Iris pigment epithelial cell (primary cell): ENCODE results near the gene GPR107.
A peak's percentile ranks its signal among the peaks of the same experiment; 100 is the strongest.

ENCODE experiments used
- DNase-seq: peaks from one replicate; pipeline ENCODE4 v3.0.0-alpha.2; 2011; ENCODE audit warnings: low read depth

GPR107 gene

DNA sequence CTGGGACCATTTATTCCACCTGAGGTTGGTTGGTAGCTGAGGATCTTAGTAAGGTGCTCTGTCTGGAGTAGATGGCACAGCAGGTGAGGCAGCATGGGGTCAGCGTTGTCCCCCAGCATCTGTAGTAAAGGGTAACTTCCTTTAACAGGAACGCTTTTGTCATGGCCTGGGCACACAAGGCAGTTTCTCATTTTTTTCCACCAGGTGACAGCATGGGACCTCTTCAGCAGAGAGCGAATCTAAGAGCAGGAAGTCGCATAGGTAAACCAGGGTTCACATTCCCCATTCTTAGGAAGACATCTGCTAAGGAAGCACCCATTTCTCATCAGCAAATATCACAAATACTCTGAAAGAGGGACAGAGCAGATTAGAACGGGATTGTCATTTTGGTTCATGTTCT is 56.5 kb downstream of the GPR107 start:
- no peak for DNase-seq

DNA sequence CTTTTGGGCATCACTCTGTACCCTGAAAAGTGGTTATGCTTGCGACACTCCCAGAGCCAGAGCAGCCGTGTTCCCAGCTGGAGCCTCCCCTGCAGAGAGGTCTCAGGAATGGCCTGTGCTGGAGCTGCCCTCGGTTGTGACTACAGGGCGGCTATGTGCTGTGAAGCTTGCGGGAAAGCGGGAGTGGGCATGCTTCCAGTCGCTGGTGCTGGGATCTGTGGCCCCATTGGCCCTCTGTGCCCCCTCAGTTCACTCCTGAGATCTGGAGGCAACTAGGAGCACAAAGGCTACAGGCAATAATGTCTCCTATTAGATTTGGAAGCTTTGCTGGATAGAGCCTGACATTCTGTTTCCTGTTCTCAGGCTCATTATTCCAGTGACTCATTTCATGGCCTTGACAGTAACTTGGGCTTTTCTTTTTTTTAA is 56.9 kb downstream of the GPR107 start:
- DNase-seq, result peak; percentile 55

DNA sequence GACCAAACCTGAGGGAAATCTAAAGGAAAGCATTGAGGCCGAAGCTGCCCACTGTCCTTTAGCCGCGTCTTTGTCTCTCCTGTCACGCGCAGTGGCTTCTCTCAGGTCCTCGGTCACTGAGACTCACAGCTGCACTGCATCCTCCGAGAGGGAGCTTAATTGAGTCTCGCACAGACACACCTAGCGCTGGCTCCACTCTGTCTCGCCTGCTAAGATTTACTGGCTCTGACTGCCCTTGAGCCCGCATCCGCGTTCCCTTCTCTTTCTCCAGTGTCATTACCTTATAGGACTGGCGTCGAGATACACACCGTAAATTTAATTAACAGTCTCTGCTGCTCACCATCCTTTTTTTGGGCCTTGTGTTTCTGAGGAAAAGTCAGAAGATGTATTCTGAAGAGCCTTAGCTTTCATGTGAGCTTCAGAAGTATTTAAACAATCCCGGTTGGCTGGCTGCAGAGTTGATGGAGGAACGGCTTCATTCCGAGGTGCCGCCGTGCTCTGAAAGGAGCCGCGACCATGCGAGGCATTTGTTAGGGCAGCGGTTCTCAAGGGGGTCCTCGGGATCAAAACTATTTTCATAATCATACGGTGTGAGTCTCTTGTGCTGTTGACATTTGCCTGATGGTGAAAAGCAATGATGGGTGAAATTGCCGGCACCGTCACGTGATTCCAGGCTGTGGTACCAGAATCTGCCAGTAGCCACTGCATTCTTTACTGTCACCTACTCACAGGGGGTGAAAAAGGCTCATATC is 58.3 kb downstream of the GPR107 start:
- no peak for DNase-seq

DNA sequence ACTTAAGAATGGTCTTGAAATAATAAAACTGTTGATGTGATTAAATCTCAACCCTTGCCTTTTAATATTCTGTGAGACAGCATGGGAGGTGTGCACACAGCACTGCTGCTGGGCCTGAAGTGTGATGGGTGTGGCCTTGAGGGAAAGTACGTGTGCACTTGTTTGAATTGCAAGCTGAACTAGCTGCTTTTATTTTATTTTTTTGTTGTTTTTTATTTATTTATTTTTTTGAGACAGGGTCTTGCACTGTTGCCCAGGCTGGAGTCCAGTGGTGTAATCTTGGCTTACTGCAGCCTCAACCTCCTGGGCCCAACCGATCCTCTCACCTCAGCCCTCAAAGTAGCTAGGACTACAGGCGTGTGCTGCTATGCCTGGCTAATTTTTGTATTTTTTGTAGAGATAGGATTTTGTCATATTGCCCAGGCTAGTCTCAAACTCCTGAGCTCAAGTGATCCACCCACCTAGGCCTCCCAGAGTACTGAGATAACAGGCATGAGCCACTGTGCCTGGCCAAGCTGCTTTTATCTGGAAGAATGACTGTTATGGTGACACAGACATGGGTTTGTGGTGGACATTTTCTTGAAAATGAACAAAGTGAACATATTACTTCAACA is 58.9 kb downstream of the GPR107 start:
- DNase-seq, result no peak

DNA sequence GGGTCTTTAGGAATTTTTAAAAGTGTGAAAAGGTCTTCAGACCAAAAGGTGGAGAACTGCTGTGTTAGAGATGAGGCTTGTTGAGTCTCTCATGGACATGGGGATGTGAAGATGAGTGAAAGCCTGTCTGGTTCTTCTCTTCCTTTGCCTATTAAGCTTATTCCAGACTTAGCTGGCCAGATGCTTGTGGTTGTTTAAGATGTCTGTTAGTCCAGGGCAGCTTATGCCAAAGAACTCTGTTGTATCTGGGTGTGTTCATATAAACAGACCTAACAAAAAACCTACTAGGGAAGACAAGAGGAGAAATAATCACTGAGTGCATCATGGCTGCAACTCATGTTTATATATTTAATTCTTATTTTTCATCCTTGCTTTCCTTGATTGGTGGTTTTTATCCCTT is 61.0 kb downstream of the GPR107 start:
- DNase-seq, result peak; percentile 44

DNA sequence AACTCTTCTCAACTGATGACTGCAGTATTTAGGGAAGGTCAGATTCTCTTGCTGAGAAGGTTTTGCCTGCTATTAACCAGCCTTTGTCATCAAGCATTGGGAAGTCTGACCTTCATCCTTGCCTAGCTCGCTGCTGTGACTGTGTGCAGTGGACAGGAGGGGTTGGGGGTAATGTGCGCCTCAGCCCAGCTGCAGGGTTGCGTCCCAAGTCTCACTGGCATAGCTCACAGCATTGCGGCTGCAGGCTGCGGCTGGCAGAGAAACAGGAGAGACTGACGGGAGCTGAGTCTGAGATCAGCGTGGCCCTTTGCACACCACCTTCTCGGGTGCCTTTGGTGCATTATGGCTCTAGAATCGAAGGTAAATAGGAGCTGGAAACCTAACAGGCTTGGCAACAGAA is 62.6 kb downstream of the GPR107 start:
- no peak for DNase-seq

DNA sequence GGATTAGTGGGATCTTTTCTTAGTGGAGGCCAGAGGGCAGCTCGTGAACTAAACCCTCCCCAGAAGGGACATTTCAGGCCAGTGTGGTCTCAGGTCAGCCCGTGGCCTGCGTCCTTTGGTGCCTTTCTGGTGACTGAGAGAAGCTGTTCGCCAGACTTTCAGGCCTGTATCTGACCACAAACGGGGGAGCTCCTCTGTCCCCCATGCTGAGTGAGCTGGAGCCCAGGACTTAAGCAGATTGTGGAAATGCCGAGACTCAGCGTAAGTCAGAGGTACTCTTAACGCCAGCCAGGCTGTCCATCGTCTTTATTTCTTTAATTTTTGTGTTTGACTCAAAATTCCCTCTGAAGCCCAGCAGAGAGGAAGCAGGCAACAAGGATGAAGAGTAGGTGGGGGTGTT is 63.7 kb downstream of the GPR107 start:
- DNase-seq, result no peak

DNA sequence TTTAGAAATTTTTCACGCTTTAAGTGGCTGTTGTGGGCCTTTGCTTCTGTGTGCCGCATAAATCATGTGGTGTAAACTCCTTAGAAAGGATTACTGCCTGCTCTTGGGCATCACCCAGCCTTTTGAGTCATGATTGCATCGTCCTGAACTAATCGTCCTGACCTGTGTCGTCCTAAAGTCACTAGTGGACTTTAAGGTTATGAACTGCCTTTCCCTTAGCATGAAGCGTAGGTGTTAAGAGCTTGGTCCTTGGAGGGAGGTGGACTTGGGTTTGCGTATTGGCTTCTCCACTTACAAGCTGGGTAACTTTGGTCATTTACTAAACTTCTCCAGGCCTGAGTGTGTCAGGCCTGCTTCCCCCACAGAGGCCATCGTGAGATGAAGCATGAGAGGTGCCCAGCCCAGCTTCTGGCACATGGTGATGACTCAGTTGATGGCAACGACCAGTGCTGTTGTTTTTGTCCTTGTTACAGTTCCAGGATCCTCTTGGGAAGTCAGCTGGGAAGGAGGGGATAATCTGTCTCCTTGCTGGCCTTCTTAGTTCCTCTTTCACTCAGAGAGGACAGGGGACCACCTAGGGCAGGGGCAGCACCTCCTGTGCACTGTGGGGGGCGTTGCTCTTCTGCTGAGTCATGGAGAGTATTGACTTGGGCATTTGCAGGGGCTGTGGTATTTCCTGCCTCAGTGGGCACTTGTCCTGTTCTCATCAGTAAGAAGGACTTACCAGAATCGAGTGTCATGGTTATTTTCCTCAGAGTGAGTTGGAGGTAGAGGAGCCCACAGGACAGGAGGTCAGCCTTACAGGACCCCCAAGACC is 64.3 kb downstream of the GPR107 start:
- peak; percentile 47 for DNase-seq

DNA sequence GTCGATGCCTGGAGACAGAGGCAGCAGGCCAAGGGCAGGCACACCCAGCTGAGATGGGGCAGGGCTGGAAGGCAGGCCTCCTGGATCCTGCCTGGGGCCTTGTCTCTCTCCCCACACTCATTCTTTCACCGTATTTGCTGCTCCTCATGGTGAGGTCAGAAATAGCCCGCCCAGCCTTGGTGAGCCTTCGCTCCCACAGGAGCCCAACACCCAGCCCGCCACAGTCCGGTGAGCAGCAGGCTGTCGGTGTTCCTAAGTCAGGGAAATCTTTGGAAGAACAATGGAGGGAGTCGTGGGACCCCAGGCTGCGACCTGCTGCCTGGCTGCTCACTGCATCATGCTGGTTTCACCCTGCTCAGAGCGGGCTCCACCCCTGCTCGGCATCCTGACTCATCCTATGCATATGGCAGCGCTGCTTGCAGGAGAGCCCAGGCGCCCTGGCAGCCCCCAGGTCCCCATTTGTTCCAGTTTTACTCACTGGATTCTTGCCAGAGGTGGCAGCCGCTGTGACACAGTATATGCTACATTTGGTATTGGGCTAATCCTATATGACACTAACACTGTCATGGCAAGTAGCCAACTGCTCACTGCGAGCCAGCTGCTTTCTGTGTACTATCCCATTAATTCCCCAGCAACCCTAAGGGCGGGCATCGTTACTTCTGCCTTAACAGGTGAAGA is 65.3 kb downstream of the GPR107 start:
- peak; percentile 48 for DNase-seq

DNA sequence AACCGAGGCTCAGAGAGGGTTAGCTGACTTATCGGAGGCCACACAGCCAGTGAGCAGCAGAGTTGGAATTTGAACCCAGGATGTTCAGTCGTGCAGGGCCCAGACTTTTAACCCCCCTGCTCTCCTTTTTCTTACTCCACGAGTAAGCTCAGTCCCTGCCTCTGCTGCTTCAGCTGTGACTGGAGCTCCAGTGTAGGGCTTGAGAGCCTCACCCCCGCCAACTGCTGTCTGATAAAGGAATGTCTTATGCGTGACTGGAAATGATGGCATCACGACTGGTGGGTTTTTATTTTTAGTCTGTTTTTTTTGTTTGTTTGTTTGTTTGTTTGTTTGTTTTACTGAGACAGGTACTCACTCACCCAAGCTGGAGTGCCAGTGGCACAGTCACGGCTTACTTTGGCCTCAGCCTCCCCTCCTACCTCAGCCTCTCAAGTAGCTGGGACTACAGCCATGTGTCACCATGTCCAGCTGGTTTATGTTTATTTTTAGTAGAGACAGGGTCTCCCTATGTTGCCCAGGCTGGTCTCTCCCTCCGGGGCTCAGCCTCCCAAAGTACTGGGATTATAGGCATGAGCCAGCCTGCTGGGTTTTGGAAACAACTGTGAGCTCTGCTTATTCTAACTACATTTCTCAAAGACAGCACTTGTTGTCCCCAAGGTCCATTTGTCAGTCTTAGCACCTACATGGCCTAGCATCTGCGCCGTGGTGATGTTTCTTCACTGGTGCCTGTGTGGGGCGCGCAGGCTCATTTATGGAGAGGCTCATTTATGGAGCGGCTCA is 66.0 kb downstream of the GPR107 start:
- DNase-seq, result no peak

DNA sequence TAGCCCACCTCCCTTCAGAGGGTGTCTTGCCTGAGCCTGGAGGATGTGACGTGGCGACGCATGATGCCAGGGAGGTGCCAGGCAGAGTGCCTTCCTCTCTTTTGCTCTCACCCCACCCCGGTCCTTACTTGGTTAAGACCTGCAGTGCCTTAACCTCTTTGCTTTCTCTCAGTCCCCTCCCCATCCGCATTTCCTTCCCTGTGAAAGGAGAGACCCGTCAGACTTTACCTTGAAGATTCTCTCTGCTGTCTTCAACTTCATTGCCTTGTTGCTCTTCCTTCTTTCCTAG is 66.5 kb downstream of the GPR107 start:
- no peak for DNase-seq

DNA sequence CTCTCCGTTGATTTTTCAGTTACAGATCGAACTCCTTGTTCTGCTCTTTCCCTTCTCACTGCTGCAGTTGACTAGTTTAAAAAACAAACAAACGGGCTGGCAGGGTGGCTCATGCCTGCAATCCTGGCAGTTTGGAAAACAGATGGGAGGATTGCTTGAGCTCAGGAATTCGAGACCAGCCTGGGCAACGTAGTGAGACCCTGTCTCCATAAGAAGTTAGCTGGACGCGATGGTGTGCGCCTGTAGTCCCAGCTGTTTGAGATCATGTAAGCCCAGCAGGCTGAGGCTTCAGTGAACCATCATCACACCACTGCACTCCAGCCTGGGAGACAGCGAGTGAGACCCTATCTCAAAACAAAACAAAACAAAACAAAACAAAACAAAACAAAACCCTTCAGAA is 67.1 kb downstream of the GPR107 start:
- no peak for DNase-seq

DNA sequence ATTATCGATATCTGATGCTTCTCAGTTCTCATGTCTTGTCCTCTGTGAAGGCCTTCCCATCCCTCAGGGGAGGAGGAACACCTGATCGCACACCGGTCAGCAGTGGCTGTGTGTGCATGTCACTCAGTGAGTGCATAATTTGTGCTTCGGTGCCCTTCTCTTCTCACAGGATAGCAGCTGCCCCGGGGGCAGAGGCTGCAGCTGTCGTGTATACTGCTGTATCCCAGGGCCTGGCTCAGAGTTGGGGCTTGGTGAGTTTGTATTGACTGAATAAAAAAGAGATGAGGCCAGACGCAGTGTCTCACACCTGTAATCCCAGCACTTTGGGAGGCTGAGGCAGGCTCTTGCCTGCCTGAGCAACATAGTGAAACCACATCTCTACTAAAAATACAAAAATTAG is 68.8 kb downstream of the GPR107 start:
- no peak for DNase-seq

DNA sequence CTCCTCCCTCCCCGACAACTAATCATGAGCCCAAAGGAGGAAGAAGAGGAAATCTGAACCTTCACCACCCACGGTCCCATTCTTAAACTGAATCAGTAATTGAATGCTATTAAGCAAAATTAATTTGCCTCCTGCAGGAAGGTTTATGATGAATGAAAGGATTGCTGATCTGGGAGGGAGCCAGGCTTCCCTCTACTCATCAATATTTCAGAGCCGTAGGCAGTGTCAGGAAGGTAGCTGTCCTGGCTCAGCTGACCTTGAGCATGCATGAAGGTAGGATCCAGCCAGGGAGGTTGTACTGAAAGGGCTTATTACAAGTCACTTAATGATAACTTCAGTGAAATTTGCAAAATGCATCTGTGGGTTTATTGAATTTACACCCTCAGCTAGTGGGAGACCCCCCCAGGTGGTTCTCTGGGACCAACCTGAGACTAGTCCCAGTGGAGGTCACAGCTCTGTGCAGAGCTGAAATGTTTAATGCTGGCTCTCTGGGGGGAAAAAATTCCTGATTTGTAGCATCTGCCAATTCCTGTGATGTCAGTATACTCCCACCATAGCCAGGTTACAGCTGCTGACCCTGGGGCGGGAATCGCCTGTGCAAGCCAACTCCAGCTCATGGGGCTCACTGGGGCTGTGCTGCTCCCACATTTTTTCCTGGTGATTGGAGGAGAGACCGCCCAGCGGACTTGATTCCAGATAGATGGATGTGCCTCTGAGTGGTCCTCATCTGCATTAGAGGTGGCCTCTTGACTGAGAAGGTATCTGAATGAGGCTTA is 70.6 kb downstream of the GPR107 start:
- DNase-seq, result no peak

DNA sequence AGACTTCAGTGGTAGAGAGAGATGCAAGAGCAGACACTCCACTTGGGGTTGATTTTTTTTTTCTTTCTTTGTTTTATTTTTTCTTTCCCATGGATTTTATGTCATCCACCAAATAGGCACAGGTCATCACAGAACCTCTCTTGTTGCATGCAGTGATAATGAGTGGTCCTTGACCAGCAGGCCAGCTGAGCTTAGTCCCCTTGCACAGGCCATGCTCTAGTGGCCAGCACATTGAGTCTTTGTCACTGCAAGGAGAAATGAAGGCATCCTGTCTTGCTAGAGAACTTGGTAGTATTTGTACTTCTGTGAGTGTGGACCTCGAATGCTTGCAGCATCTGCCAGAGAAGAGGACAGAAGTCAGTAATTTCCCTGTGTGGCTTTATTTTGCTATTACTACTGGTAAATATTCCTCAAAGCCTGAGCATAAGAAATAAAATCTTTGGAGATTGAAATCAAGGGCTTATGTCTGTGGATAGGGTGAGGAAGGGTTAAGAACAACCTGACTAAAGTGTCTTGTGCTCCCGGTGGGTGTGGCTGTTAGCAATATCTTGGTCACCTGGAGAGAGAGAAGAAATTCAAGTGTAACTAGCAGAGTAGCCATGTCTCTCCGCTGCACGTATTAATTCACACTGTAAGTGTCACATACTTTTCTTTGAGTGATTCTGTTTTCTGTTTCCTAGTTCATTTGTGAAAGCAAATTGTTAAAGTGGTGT is 73.2 kb downstream of the GPR107 start:
- DNase-seq, result no peak

DNA sequence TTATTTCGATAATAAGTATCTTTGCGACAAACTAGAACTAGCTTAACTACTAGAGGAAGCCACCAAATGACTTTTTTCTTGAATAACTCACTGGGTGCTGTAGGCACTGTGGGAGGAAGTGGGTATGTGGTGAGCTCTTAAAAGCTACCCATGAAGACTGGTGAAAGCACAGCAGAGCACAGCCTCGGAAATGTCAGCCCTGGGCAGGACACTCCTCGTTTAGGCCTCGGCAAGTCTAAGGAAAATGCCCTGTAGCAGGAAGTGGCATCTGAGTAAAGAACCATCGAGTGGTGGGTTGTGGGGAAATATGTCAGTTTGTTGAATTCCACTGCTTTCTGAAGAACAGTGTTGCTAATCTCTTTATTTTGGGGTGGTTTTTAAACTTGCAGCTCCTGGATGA is 74.5 kb downstream of the GPR107 start:
- DNase-seq, result no peak

DNA sequence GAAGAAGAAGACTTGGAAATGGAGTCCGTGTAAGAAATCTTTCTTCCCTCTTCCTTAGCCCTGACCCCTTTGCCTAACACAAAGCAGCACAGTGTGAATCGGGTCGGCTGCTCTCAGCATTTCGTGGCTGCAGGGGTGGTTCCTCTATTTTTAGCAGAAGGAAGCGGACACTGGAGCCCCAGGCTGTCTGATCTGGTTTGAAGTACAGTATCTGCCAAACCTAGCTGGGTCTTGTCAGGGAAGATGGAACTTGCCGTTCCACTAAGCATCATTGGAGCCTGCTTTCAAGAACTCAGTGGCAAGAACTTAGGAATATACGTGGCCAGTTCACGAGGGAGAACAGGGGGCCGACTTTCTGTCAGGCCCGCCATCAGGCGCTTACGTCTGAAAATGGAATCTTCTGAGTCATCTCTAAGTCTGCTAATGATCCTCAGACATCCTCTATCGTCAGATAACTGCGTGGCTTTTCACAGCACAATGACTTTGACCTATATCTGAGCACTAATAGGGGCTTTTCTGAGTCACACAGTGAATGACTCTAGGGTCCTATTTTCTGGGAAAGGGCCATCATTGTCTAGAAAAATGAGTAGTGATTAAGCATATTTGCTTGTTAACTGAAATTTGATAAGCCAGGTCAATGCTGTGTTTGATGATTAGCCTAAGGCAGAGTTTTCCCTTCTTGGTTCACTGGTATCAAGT is 75.2 kb downstream of the GPR107 start:
- peak; percentile 94 for DNase-seq

DNA sequence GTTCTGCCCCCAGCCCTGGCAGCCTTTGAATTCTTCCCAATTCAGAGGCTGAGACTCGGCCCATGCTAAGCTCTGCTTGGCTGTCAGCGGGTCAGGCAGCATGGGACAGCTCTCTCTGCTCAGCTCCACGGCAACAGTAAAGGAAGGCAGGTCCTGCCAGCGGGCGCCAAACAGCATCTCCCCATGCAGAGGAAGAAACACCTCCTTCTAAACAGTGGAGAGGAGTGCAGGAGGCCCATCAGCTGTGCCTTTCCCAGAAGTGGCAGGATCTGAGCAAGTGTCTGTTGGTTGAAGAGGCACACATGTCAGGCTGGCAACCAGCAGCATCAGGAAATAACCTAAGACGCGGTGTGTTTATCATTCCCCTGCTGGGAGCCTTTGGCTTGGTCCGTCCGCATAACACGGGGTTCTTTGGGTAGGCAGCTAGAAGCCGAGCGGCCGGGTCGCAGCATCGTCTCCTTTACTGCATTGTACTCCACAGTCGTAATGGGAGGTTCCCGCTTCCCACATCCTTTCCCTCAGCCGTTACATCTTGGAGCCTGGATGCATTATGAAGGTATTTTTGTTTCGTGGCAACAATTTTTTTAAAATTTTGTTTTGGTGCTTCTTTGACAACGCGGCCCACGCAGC is 75.8 kb downstream of the GPR107 start:
- DNase-seq, result peak; percentile 54

DNA sequence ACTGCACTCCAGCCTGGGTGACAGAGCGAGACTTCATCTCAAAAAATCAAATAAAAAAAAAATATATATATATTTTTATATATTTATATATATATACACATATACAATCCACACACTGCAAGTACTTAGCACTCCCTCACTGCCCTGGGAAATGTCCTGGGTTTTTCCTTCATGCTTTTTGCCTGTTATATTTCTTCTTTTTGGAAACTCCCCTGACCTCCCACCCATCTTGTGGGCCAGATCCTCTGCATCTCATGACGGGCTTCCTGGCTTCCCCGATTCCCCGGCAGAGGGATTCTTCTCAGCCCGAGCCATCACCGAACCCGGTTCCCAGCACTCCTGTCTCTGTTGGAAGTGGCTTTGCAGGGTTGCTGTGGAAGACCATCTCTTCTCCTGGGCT is 79.0 kb downstream of the GPR107 start:
- DNase-seq, result no peak
